Measurements from ENCODE around the gene CD70.
"Not testable (repeated sequence)": the region's sequence is repeated elsewhere in the genome, so short reads cannot be mapped to it uniquely, and the experiment has no call there.

Gene CD70

GRCh38 chr19:6598254-6598892 lies 7.4 kb upstream of the CD70 start:
- DNase-seq (ENCODE audit: low read depth in 3 of 3, low spot score in 1 of 3) = not testable (repeated sequence)

GRCh38 chr19:6597471-6598253 lies 6.7 kb upstream of the CD70 start:
- not testable (repeated sequence) for DNase-seq (ENCODE audit: low read depth in 3 of 3, low spot score in 1 of 3)

GRCh38 chr19:6596621-6597020 lies 5.7 kb upstream of the CD70 start:
- no peak for DNase-seq (ENCODE audit: low read depth in 3 of 3, low spot score in 1 of 3)

GRCh38 chr19:6593651-6594416 lies 2.9 kb upstream of the CD70 start:
- no peak for DNase-seq (ENCODE audit: low read depth in 3 of 3, low spot score in 1 of 3)

GRCh38 chr19:6590258-6590826 lies 608 bp downstream of the CD70 start:
- DNase-seq (ENCODE audit: low read depth in 3 of 3, low spot score in 1 of 3) = no peak

- DNase-seq (ENCODE audit: low read depth in 3 of 3, low spot score in 1 of 3) = no peak
These were observed 1.2 kb downstream of the CD70 start for GRCh38 chr19:6589711-6590257.

- DNase-seq (ENCODE audit: low read depth in 3 of 3, low spot score in 1 of 3) = no peak
These were observed 2.2 kb downstream of the CD70 start for GRCh38 chr19:6588508-6589345.

- no peak for DNase-seq (ENCODE audit: low read depth in 3 of 3, low spot score in 1 of 3)
These were observed 2.9 kb downstream of the CD70 start for GRCh38 chr19:6587998-6588507.

- no peak for DNase-seq (ENCODE audit: low read depth in 3 of 3, low spot score in 1 of 3)
These were observed 3.7 kb downstream of the CD70 start for GRCh38 chr19:6587093-6587820.

- DNase-seq (ENCODE audit: low read depth in 3 of 3, low spot score in 1 of 3) = no peak
These were observed 4.2 kb downstream of the CD70 start for GRCh38 chr19:6586726-6587092.

- DNase-seq (ENCODE audit: low read depth in 3 of 3, low spot score in 1 of 3) = no peak
These were observed 4.9 kb downstream of the CD70 start for GRCh38 chr19:6586056-6586455.

- DNase-seq (ENCODE audit: low read depth in 3 of 3, low spot score in 1 of 3) = not testable (repeated sequence)
These were observed 8.2 kb downstream of the CD70 start for GRCh38 chr19:6582515-6583484.

- no peak for DNase-seq (ENCODE audit: low read depth in 3 of 3, low spot score in 1 of 3)
These were observed 10.6 kb downstream of the CD70 start for GRCh38 chr19:6580313-6580712.

GRCh38 chr19:6579450-6580178 lies 11.3 kb downstream of the CD70 start:
- DNase-seq (ENCODE audit: low read depth in 3 of 3, low spot score in 1 of 3) = no peak

- DNase-seq (ENCODE audit: low read depth in 3 of 3, low spot score in 1 of 3) = no peak
These were observed 13.3 kb downstream of the CD70 start for GRCh38 chr19:6577476-6578125.

GRCh38 chr19:6576869-6577475 lies 14.0 kb downstream of the CD70 start:
- DNase-seq (ENCODE audit: low read depth in 3 of 3, low spot score in 1 of 3) = no peak

- no peak for DNase-seq (ENCODE audit: low read depth in 3 of 3, low spot score in 1 of 3)
These were observed 17.6 kb downstream of the CD70 start for GRCh38 chr19:6573350-6573749.
